GOT3 (cell line): ENCODE data around the gene FAAH2.
"Not testable (repeated sequence)": the region's sequence is repeated elsewhere in the genome, so short reads cannot be mapped to it uniquely, and the experiment has no call there.

Experiments used
- DNase-seq: peaks from one replicate; lab custom pipeline; 2025; ENCODE audit warnings: mixed read lengths; lab: John Stamatoyannopoulos, UW

The FAAH2 gene, protein sequence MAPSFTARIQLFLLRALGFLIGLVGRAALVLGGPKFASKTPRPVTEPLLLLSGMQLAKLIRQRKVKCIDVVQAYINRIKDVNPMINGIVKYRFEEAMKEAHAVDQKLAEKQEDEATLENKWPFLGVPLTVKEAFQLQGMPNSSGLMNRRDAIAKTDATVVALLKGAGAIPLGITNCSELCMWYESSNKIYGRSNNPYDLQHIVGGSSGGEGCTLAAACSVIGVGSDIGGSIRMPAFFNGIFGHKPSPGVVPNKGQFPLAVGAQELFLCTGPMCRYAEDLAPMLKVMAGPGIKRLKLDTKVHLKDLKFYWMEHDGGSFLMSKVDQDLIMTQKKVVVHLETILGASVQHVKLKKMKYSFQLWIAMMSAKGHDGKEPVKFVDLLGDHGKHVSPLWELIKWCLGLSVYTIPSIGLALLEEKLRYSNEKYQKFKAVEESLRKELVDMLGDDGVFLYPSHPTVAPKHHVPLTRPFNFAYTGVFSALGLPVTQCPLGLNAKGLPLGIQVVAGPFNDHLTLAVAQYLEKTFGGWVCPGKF

DNA sequence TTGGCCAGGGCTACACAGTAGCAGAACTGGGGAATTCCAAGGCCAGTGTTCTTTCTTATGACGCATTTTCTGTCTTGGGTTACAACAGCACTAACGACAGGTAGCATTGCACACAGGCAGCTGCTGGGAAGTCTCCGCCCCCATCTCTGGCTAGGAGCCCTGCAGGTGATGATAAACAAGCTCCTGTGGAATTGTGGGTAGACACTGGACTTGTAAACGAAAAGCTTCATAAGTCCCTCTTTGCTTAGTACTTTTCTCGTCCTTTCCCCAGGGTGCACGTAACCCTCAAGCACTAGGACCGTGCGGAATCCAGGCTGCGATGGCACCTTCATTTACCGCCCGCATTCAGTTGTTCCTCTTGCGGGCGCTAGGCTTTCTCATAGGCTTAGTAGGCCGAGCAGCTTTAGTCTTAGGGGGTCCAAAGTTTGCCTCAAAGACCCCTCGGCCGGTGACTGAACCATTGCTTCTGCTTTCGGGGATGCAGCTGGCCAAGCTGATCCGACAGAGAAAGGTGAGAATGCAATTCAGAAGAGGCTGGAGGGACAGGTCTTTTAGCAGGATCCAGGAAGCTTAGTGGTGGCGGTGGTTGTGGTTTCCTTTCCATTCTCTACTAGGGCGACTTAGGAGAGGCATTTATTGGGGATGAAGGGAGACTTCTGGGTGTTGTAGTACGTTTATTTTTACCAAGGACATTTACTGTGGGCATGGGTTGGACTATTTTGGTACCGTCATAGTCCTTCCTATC is at the start of gene FAAH2:
Gene FAAH2, plus strand, starts transcription at position 200 of the 745 bp plus-strand sequence. Its CDS starts 120 bp downstream, at position 320.
- DNase-seq: no peak

DNA sequence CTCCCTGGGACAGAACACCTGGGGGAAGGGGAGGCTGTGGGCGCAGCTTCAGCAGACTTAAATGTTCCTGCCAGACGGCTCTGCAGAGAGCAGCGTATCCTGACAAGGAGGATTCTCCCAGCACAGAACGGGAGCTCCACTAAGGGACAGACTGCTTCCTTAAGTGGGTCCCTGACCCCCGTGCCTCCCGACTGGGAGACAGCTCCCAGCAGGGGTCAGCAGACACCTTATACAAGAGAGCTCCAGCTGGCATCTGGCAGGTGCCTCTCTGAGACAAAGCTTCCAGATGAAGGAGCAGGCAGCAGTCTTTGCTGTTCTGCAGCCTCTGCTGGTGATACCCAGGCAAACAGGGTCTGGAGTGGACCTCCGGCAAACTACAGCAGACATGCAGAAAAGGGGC is 44.5 kb upstream of the FAAH2 start:
- no peak for DNase-seq

DNA sequence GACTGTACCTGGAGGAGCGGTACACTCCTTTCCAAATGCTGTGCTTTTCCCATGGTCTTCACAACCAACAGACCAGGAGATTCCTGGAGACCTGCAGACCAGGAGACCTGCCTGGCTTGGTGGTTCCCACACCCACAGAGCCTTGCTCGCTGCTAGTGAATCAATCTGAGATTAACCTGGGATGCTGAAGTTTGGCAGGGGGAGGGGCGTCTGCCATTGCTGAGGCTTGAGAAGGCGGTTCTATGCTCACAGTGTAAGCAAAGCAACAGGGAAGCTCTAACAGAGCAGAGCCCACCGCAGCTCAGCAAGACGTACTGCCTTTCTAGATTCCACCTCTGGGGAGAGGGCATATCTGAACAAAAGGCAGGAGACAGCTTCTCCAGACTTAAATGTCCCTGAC is 34.5 kb upstream of the FAAH2 start:
- no peak for DNase-seq

DNA sequence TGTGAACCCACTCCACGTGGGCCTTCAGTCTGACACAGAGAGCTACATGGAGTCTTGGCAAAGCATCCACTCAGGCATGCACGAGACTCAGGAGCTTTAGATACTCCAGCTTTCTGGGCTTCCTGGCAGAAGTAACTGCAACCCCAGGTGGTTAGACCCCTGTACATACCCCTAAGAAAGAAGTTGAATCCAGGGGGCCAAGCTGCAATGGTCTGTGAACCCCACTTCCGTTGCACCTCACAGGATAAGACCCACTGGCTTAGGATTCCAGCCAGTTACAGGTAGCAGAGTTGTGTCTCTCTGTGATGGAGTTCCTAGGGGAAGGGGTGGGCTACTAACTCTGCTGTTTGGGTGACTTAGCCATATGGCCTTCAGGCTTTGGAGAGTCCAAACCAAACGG is 21.4 kb upstream of the FAAH2 start:
- DNase-seq: no peak

DNA sequence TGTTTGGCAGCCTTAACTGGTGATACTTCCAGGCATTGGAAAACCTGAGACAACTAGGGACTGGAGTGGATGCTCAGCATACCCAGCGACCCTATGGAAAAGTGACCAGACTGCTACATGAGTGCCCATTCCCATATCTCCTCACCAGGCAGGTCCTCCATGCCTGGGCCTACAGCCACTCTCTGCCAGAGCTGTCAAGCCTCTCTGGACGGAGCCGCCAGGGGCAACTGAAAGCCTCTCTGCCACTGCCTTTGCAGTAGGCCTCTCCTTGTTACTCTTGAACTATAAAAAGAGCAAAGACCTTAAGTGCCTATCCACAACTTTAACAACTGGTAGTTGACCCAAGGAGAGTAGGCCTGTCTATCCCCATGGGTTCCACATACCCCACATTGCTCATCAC is 20.2 kb upstream of the FAAH2 start:
- DNase-seq: no peak

DNA sequence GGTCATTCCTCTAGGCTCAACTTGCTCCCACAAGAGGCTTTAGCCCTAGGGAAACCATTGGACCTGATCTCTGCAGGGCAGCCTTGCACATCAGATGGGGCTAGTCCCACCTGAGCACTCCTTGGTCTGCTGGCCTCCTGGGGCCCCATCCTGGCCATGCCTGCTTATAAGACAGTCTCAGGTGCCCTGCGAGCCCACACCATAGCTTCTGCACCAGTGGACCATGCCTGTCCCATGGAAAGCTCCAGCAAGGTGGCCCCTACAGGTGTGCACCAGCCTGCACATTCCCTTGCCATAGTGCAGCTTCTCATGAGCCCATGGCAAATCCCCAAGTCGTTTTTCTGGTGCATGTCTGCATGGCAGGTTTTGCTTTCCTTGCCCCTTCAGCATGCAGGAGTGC is 19.6 kb upstream of the FAAH2 start:
- DNase-seq: no peak

DNA sequence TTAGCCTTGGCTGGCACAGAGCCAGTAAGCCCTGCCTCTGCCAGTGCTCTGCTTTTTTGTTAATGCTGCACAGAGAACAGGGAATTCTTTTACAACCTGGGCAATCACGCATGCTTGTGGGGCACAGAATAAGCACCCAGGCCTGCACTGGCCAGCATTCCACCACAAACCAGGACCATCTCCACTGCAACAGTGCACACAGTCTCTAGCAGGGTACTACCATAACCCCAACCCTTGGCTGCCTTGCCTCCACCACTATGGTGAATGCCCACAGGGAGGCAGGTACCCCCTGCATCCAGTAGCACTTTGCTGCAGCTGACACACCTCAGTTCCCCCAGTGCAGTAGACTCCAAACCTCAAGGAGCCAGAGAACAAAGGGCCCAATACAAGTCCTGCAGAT is 19.2 kb upstream of the FAAH2 start:
- DNase-seq: no peak

DNA sequence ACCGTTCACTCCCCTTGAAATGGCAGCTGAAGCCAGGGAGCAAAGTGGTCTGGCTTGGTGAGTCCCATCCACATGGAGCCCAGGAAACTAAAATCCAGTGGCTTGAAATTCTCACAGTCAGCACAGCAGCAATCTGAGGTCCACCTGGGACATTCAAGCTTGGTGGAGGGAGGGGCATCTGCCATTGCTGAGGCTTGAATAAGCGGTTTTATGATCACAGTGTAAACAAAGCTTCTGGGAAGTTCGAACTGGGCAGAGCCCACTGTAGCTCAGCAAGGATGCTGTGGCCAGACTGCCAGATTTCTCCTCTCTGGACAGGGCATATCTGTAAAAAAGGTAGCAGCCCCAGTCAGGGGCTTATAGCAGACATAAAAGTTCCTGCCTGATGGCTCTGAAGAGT is 15.5 kb upstream of the FAAH2 start:
- no peak for DNase-seq

DNA sequence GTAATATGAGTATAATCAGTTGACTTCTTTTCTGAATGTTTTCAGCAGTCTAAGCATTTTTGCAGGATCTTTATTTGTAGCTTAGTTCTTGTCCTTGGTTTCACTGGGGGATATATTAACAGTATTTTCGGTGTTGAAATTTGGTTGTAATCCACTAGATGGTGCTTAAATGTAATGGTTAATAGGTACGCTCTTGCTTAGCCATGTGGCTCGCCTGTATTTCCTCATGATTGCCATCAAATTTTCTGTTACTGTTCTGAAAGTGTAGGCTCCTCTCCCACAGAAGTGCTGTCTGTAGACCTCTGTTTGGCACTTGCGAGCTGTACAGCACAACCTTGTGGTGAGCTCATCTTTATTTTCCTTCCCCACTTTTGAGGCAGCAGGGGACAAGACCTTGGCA is 3.9 kb upstream of the FAAH2 start:
- no peak for DNase-seq

DNA sequence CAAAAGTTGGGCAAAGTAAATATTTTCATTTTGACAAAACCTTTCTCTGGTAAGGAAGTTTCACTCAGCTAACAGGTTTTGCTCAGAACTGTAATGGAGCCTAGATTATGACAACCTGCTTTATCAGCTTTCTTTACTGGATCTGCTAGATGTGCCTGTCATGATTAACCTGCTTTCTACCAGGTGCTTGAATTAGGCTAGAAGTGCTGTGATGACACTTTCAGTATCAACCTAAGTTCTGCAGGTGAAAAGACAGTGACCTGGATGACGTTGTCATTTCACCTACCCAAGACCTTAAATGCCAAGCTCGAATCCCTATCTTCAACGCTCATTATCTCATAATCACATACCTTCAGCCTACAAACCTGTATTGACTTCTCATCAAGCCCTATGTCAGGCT is 1.5 kb upstream of the FAAH2 start:
- no peak for DNase-seq

DNA sequence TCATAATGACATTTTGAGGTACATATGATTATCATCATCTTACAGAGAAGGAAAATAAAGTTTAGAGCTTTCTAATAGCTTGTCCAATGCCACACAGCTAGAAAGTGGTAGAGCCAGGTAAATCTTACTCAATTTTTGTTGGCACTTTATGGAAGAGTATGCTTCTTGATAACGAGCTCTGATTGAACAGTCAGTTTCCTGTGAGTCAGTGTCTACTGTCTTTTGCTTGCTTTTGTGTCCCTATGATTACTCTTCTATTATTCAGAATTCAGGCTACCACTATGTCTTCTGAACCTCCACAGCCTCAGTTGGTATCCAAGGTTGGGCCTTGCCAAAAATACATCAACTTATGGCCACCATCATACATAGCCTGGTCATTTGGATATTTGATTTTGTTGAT is 2.6 kb downstream of the FAAH2 start:
- no peak for DNase-seq

DNA sequence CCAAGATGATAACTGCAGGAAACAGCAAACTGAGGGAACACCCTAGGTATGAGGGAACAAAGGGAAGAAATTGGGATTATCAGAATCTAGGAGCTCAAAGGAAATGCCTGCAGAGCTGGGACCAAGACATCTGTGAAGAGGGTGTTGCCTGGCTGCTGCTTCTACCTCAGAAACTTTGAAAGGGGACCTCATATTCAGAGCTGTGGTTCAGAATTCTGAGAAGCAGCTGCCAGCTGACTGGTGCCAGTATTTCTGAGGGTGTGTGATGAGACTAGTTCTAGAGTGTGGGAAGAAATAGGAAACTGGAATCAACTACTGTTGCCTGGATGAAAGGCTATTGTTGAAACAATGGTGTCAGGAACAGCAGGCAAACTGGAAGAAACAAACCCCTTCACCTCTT is 8.5 kb downstream of the FAAH2 start:
- no peak for DNase-seq

DNA sequence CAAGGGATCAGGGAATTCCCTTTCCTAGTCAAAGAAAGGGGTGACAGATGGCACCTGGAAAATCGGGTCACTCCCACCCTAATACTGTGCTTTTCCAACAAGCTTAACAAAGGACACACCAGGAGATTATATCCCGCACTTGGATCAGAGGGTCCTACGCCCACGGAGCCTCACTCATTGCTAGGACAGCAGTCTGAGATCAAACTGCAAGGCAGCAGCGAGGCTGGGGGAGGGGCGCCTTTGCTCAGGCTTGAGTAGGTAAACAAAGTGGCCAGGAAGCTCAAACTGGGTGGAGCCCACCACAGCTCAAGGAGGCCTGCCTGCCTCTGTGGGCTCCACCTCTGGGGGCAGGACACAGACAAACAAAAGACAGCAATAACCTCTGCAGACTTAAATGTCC is 9.2 kb downstream of the FAAH2 start:
- DNase-seq: not testable (repeated sequence)

DNA sequence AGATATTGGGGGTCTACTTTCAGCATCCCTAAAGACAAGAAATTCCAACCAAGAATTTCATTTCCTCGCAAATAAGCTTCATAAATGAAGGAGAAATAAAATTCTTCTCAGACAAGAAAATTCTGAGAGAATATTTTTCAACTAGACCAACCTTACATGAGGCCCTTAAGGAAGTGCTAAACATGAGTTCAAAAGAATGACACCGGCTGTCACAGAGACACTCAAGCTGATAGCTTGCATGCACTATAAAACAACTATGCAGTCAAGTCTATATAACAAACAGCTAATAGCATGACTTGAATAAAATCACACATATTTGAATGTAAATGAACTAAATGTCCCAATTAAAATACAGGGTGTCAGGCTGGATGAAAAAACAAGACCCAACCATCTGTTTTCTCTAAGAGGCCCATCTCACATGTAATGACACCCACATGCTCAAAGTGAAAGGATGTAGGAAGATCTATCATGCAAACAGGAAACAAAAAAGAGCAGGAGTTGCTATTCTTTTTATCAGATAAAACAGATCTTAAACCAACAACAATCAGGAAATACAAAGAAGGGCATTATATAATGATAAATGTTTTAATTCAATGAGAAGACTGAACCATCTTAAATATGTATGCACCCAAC is 27.2 kb downstream of the FAAH2 start:
- no peak for DNase-seq

DNA sequence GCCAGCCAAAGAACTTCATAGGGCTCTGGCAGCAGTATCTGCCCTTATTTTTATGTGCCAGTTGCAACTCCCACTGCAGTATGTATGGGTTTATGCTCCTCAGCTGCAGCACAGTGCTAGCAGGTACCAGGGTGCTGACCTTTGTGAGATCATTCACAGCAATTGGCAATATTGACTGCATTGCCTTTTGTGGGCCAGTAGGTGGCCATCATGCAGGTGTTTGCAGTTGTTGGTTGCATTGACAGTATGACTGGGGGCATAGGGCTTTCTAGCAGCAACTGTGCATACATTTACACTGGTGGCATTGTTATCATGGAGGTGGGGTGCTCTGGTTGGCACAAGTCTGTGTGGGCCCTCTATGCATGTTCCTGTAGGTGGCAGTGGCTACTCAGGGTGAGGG is 42.5 kb downstream of the FAAH2 start:
- DNase-seq: no peak

DNA sequence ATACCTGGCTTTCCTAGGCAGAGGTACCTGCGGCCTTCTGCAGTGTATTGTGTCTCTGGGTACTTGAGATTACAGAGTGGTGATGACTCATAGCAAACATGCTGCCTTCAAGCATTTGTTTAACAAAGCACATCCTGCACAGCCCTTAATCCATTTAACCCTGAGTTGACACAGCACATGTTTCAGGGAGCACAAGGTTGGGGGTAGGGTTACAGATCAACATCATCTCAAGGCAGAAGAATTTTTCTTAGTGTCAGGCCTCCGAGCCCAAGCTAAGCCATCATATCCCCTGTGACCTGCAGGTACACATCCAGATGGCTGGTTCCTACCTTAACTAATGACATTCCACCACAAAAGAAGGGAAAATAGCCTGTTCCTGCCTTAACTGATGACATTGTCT is 49.3 kb downstream of the FAAH2 start:
- DNase-seq: not testable (repeated sequence)

DNA sequence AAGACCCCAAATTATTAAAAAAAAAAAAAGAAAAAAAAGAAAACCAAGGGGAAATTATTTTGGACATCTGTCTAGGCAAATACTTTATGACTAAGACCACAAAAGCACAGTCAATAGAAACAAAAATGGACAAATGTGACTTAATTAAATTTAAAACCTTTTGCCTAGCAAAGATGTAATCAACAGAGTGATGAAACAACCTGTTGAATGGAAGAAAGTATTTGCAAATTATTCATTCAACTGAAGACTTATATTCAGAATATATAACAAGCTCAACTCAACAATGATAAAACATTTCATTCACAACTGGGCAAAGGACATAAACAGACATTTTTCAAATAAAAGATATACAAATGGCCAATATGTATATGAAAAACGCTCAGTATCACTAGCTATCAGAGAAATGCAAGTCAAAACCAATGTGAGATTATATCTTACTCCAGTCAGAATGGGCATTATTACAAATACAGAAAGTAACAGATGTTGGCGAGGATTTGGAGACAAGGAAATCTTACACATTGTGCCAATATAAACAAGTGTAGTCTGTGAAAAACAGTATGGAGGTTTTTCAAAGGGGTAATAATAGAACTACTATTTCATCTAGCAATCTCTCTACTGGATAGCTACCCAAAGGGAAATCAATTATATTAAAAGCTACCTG is 67.1 kb downstream of the FAAH2 start:
- DNase-seq: no peak

DNA sequence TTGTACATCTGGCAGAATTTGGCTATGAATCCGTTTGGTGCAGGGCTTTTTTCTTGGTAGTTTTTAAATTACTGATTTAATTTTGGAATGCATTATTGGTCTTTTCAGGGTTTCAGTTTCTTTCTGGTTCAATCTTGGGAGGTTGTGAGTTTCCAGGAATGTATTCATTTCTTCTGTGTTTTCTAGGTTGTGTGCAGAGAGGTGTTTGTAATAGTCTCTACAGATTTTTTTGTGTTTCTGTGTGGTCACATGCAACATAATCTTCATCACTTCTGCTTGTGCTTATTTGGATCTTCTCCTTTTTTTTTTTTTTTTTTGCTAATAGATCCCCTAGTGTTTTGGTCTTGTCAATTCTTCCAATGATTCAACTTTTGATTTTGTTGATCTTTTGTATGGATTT is 77.6 kb downstream of the FAAH2 start:
- DNase-seq: no peak

DNA sequence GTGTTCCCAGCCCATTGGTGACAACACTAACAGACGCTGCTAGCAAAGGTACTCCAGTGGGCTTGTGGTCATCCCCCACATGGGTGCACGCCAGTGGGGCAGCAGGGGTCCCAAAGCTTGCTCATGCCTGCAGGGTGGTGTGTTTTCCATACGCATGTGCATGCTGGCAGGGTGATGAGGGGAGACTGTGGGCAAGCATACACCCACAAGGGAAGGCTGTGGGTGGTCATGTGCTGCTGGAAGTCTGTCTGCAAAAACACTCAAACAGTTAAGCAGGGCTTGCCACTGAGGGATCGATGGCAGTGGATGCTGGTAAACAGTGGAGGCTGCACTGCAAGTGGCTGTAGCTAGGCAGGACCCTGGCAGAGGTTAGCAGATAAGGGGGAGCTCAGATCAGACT is 79.9 kb downstream of the FAAH2 start:
- DNase-seq: no peak

DNA sequence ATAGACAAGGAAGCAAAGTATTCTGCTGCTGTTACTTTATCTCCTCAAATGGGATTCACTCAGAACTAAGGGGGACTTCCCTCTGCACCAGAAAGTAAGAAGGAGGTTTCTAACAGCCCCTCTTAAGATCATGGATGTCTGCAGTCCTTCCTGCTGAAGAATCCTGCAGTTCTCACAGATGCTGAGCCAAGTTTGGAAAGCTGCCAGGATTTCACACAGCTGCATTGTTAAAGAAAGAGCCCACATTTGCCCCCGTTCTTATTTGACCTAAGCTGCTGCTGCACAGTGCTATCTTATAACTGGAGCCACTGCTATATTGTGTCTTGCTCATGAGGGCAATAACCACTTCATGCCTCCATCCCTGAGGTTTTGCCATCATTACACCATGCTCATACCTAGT is 81.1 kb downstream of the FAAH2 start:
- DNase-seq: no peak

DNA sequence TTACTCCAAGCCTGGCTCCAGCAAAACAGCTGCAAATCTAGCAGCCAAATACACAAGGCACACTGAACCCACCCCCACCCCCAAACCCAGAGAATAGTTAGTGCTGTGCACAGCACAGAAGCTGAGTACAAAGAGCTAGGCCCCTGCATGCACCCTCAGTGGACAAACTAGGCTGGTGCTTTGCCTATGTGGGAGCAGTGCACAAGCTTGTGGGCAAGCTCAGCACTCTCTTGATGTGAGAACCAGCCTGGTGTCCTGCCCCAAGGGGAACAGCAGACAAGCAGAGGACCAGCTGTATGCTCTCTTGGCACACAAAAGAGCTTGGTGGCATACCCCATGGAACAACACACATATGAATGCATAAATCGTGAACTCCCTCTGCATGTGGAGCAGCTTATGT is 81.7 kb downstream of the FAAH2 start:
- no peak for DNase-seq

DNA sequence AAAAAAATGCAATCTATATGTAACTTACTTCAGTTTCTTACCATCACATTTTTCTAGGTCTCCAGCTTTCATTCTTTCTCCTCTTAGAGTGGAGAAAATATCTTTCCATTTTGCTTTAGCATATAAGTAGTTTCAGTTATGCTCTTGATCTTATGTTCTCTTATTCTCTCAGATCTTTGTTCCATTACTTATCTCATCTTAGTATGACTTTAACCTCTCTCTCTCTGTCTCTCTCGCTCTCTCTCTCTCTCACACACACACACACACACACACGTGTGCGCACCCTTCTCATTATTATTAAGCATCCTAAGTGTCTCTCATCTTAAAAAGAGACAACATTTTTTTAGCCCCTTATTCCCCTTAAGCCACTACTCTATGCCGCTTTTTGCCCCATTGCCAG is 92.8 kb downstream of the FAAH2 start:
- no peak for DNase-seq
